ENCODE data around the gene AFF3. TPM values are rescaled to one million over a fixed set of nuclear protein-coding genes. Genes with fewer than 3 reads are reported as not detected.

Gene AFF3
- total RNA-seq, 1 experiment from 2014 or later, result not detected

DNA sequence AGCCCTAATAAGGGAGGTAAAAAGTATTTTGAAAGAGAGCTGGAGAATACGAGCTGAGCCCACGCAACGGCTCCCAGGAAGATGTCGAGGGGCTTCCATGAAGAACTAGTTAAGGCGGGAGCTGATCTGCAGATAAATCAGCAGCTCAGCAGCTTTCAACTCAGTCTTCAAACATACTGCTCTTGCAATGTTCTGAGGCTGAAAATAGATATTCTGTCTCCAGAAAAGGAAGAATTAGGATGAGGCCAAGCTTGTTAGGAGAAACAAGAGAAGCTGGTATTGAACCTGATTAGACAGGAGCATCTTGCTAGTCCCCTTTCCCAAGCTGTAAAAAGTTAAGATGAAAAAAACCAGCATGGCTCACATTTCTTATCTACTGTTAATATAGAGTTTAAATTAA lies 91.1 kb downstream of the AFF3 start:
- no peaks in the 10 kb centered on the region for H3K36me3 Mint-ChIP-seq (ENCODE audit: insufficient read depth, unreplicated experiment)
- peaks cover 80% of the 10 kb centered on the region for H3K27me3 Mint-ChIP-seq (ENCODE audit: unreplicated experiment)
- H3K4me3 Mint-ChIP-seq (ENCODE audit: low read depth, unreplicated experiment), result no peak overlapping the region
- no TSS peak for BruUV-seq (replicated peaks)
- TF ChIP-seq, protein P1, sequence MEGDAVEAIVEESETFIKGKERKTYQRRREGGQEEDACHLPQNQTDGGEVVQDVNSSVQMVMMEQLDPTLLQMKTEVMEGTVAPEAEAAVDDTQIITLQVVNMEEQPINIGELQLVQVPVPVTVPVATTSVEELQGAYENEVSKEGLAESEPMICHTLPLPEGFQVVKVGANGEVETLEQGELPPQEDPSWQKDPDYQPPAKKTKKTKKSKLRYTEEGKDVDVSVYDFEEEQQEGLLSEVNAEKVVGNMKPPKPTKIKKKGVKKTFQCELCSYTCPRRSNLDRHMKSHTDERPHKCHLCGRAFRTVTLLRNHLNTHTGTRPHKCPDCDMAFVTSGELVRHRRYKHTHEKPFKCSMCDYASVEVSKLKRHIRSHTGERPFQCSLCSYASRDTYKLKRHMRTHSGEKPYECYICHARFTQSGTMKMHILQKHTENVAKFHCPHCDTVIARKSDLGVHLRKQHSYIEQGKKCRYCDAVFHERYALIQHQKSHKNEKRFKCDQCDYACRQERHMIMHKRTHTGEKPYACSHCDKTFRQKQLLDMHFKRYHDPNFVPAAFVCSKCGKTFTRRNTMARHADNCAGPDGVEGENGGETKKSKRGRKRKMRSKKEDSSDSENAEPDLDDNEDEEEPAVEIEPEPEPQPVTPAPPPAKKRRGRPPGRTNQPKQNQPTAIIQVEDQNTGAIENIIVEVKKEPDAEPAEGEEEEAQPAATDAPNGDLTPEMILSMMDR (IDR thresholded peaks at IDR 0.05; ENCODE audit: unreplicated experiment), result no peak
- no peak for DNase-seq
- intact Hi-C loops (cut with micrococcal nuclease; ENCODE audit: unreplicated experiment), result no loop called here
- H3K9me3 Mint-ChIP-seq (ENCODE audit: low read depth, unreplicated experiment), result no peaks in the 10 kb centered on the region
- CTCF ChIA-PET, result no interaction called here
- no peak overlapping the region for H3K27ac Mint-ChIP-seq (ENCODE audit: unreplicated experiment)
- no peaks in the 10 kb centered on the region for H3K4me1 Mint-ChIP-seq (ENCODE audit: low read depth, unreplicated experiment)

- no peaks in the 10 kb centered on the region for H3K4me1 Mint-ChIP-seq (ENCODE audit: low read depth, unreplicated experiment)
- H3K27me3 Mint-ChIP-seq (ENCODE audit: unreplicated experiment), result peaks cover 80% of the 10 kb centered on the region
- H3K27ac Mint-ChIP-seq (ENCODE audit: unreplicated experiment), result no peak overlapping the region
- intact Hi-C loops (cut with micrococcal nuclease; ENCODE audit: unreplicated experiment), result no loop called here
- no peaks in the 10 kb centered on the region for H3K36me3 Mint-ChIP-seq (ENCODE audit: insufficient read depth, unreplicated experiment)
- no peak for DNase-seq
- no peaks in the 10 kb centered on the region for H3K9me3 Mint-ChIP-seq (ENCODE audit: low read depth, unreplicated experiment)
- no TSS peak for BruUV-seq (replicated peaks)
- CTCF ChIA-PET, result no interaction called here
- TF ChIP-seq, protein P1 (IDR thresholded peaks at IDR 0.05; ENCODE audit: unreplicated experiment), result no peak
- no peak overlapping the region for H3K4me3 Mint-ChIP-seq (ENCODE audit: low read depth, unreplicated experiment)
These were observed 91.7 kb downstream of the AFF3 start for GRCh38 chr2:100050685-100051084.

- Mint-ChIP-seq H3K27me3 (ENCODE audit: unreplicated experiment) (peaks cover 94% of the 10 kb centered on the region), H3K4me3 (ENCODE audit: low read depth, unreplicated experiment) (no peak overlapping the region), H3K36me3 (ENCODE audit: insufficient read depth, unreplicated experiment) (no peaks in the 10 kb centered on the region), H3K9me3 (ENCODE audit: low read depth, unreplicated experiment) (no peaks in the 10 kb centered on the region), H3K4me1 (ENCODE audit: low read depth, unreplicated experiment) (no peaks in the 10 kb centered on the region), H3K27ac (ENCODE audit: unreplicated experiment) (no peak overlapping the region)
- CTCF ChIA-PET, result interaction anchor here (1.3 kb wide), 1 partner anchor 15 kb away, joined by 4 read pairs; no protein-coding TSS in a partner anchor
- TF ChIP-seq, protein P1 (IDR thresholded peaks at IDR 0.05; ENCODE audit: unreplicated experiment), result no peak
- intact Hi-C loops (cut with micrococcal nuclease; ENCODE audit: unreplicated experiment), result no loop called here
- no peak for DNase-seq
- BruUV-seq (replicated peaks), result no TSS peak
These were observed 95.1 kb downstream of the AFF3 start for GRCh38 chr2:100046961-100047947.

- CTCF ChIA-PET, result no interaction called here
- intact Hi-C loops (cut with micrococcal nuclease; ENCODE audit: unreplicated experiment), result no loop called here
- no peaks in the 10 kb centered on the region for H3K36me3 Mint-ChIP-seq (ENCODE audit: insufficient read depth, unreplicated experiment)
- no peak for DNase-seq
- H3K4me3 Mint-ChIP-seq (ENCODE audit: low read depth, unreplicated experiment), result no peak overlapping the region
- H3K4me1 Mint-ChIP-seq (ENCODE audit: low read depth, unreplicated experiment), result no peaks in the 10 kb centered on the region
- no peaks in the 10 kb centered on the region for H3K9me3 Mint-ChIP-seq (ENCODE audit: low read depth, unreplicated experiment)
- TF ChIP-seq, protein P1 (IDR thresholded peaks at IDR 0.05; ENCODE audit: unreplicated experiment), result no peak
- H3K27me3 Mint-ChIP-seq (ENCODE audit: unreplicated experiment), result peaks cover 92% of the 10 kb centered on the region
- H3K27ac Mint-ChIP-seq (ENCODE audit: unreplicated experiment), result no peak overlapping the region
- no TSS peak for BruUV-seq (replicated peaks)
These were observed 97.4 kb downstream of the AFF3 start for GRCh38 chr2:100045000-100045399.

All from Calu3 (cell line).